GM23338 (cell line): ENCODE data around the gene UMODL1. TPM values are rescaled to one million over a fixed set of nuclear protein-coding genes. Genes with fewer than 3 reads are reported as not detected.

Experiments used
- ATAC-seq: fragments of 200-7000 bp; cut with Tn5 transposase; 3 replicates; pipeline ENCODE4 v1.9.1; 2020
- DNase-seq: peaks from one replicate; pipeline ENCODE4 v3.0.0-alpha.2; 2015; ENCODE audit warnings: low spot score
- H2AFZ ChIP-seq: fragments of 200-600 bp; sonication (generic); 2 replicates; pipeline ENCODE4 v1.8.0; 2016; ENCODE audit warnings: antibody characterized with exemption, mild to moderate bottlenecking, moderate library complexity
- H3F3A ChIP-seq: fragments of 200-600 bp; sonication (generic); replicated peaks from 2 replicates; pipeline ENCODE4 v1.8.0; 2017; ENCODE audit warnings: antibody characterized with exemption, mixed run types, low read depth
- H3K27ac ChIP-seq: fragments of 200-600 bp; sonication (generic); 2 replicates; pipeline ENCODE4 v1.6.1; 2016; ENCODE audit warnings: low read depth
- H3K27me3 ChIP-seq: fragments of 200-600 bp; sonication (generic); 2 replicates; pipeline ENCODE4 v1.8.0; 2016; ENCODE audit warnings: mild to moderate bottlenecking, mixed run types, moderate library complexity; ENCODE audit not compliant: insufficient read depth
- H3K36me3 ChIP-seq: fragments of 200-600 bp; sonication (generic); 2 replicates; pipeline ENCODE4 v1.8.0; 2016; ENCODE audit warnings: mild to moderate bottlenecking; ENCODE audit not compliant: insufficient read depth
- H3K4me1 ChIP-seq: fragments of 200-600 bp; sonication (generic); 2 replicates; pipeline ENCODE4 v1.8.0; 2016; ENCODE audit warnings: mild to moderate bottlenecking, moderate library complexity; ENCODE audit not compliant: insufficient read depth
- H3K4me2 ChIP-seq: fragments of 200-600 bp; sonication (generic); 2 replicates; pipeline ENCODE4 v1.7.1; 2017; ENCODE audit warnings: mixed run types
- H3K4me3 ChIP-seq: fragments of 200-600 bp; sonication (generic); 2 replicates; pipeline ENCODE4 v1.6.1; 2016; ENCODE audit warnings: mixed run types
- H3K79me2 ChIP-seq: fragments of 200-600 bp; sonication (generic); replicated peaks from 2 replicates; pipeline ENCODE4 v1.8.0; 2017; ENCODE audit warnings: mild to moderate bottlenecking; ENCODE audit not compliant: insufficient read depth
- H3K9me2 ChIP-seq: fragments of 200-600 bp; sonication (generic); 2 replicates; pipeline ENCODE4 v1.8.0; 2017; ENCODE audit not compliant: insufficient read depth
- H4K20me1 ChIP-seq: fragments of 200-600 bp; sonication (generic); replicated peaks from 2 replicates; pipeline ENCODE4 v1.8.0; 2017; ENCODE audit warnings: mild to moderate bottlenecking; ENCODE audit not compliant: insufficient read depth
- H3K27ac Mint-ChIP-seq: 2 replicates; pipeline ENCODE4 v1.8.0; 2020; ENCODE audit warnings: inconsistent platforms, mild to moderate bottlenecking, moderate library complexity, mixed read lengths
- H3K27me3 Mint-ChIP-seq: 3 replicates; pipeline ENCODE4 v1.8.0; 2022; ENCODE audit warnings: low read depth, mild to moderate bottlenecking, moderate library complexity, mixed read lengths, inconsistent platforms; ENCODE audit not compliant: insufficient read depth, poor library complexity
- H3K36me3 Mint-ChIP-seq: 3 replicates; pipeline ENCODE4 v1.8.0; 2021; ENCODE audit warnings: low read depth, mild to moderate bottlenecking, inconsistent platforms, moderate library complexity, mixed read lengths
- H3K4me1 Mint-ChIP-seq: 3 replicates; pipeline ENCODE4 v1.8.0; 2020; ENCODE audit warnings: mild to moderate bottlenecking, inconsistent platforms, mixed read lengths
- H3K4me3 Mint-ChIP-seq: 3 replicates; pipeline ENCODE4 v1.8.0; 2021; ENCODE audit warnings: moderate library complexity, mild to moderate bottlenecking, inconsistent platforms, mixed read lengths
- H3K9me3 Mint-ChIP-seq: 3 replicates; pipeline ENCODE4 v1.8.0; 2020; ENCODE audit warnings: moderate library complexity, mild to moderate bottlenecking, inconsistent platforms, mixed read lengths
- CREB1 ChIP-seq: fragments of 250-450 bp; sonication (Bioruptor Pico); IDR thresholded peaks from 2 replicates; pipeline ENCODE4 v1.5.0; 2020; ENCODE audit warnings: low read depth, mild to moderate bottlenecking, moderate library complexity
- CTCF ChIP-seq, 2 experiments: fragments of 200-600 bp in 1 of 2; sonication (generic) in 1 of 2; conservative IDR thresholded peaks; 2 replicates each; pipeline versions ENCODE4 v1.5.1 to v1.6.1; 2016 to 2017; ENCODE audit warnings: antibody characterized with exemption in 2 of 2, low read depth in 2 of 2, mild to moderate bottlenecking in 2 of 2, moderate library complexity in 1 of 2
- EZH2 ChIP-seq: fragments of 200-600 bp; sonication (generic); IDR thresholded peaks from one replicate; pipeline ENCODE4 v1.8.0; 2017; ENCODE audit warnings: antibody characterized with exemption, mild to moderate bottlenecking, low read depth; ENCODE audit not compliant: unreplicated experiment
- EZH2phosphoT487 ChIP-seq: fragments of 200-600 bp; sonication (generic); IDR thresholded peaks from one replicate; pipeline ENCODE4 v1.8.1; 2018; ENCODE audit warnings: antibody characterized with exemption; ENCODE audit not compliant: unreplicated experiment
- JUNB ChIP-seq: IDR thresholded peaks from one replicate; pipeline ENCODE4 v1.6.1; 2016; ENCODE audit warnings: antibody characterized with exemption; ENCODE audit not compliant: unreplicated experiment
- NANOG ChIP-seq: IDR thresholded peaks from 2 replicates; pipeline ENCODE4 v1.6.1; 2016; ENCODE audit warnings: antibody characterized with exemption, borderline replicate concordance
- POLR2AphosphoS5 ChIP-seq: IDR thresholded peaks from 2 replicates; pipeline ENCODE4 v1.6.1; 2016; ENCODE audit warnings: antibody characterized with exemption, low read depth
- REST ChIP-seq: IDR thresholded peaks from one replicate; pipeline ENCODE4 v1.6.1; 2018; ENCODE audit warnings: antibody characterized with exemption; ENCODE audit not compliant: unreplicated experiment
- STAT1 ChIP-seq: IDR thresholded peaks from one replicate; pipeline ENCODE4 v1.6.1; 2016; ENCODE audit warnings: antibody characterized with exemption; ENCODE audit not compliant: unreplicated experiment
- ZNF114 ChIP-seq: fragments of 250-450 bp; sonication (Bioruptor Pico); IDR thresholded peaks from 2 replicates; pipeline ENCODE4 v1.5.0; 2020; ENCODE audit warnings: mild to moderate bottlenecking, moderate library complexity
- ZNF331 ChIP-seq: fragments of 250-450 bp; sonication (Bioruptor Pico); IDR thresholded peaks from 2 replicates; pipeline ENCODE4 v1.5.0; 2020; ENCODE audit warnings: low read depth, mild to moderate bottlenecking, moderate library complexity
- polyA plus RNA-seq: library from polyadenylated mRNA; unstranded; fragments of >200 nt; fragmentation: Nextera tagmentation; extraction: Ambion mirVana; gene quantifications from 2 replicates; pipeline ENCODE4 v1.2.1, GENCODE V29; 2016
- total RNA-seq: library from RNA; depleted of rRNA; stranded (reverse); fragments of >200 nt; shearing (Covaris generic); gene quantifications from 2 replicates; pipeline ENCODE4 v1.2.3, GENCODE V29; 2014
- TF ChIP-seq, protein P1 (sequence below): IDR thresholded peaks from 2 replicates; pipeline ENCODE4 v1.6.1; 2016; ENCODE audit warnings: antibody characterized with exemption

UMODL1 gene
- total and polyA plus RNA-seq, 2 experiments from 2014 or later = not detected

DNA sequence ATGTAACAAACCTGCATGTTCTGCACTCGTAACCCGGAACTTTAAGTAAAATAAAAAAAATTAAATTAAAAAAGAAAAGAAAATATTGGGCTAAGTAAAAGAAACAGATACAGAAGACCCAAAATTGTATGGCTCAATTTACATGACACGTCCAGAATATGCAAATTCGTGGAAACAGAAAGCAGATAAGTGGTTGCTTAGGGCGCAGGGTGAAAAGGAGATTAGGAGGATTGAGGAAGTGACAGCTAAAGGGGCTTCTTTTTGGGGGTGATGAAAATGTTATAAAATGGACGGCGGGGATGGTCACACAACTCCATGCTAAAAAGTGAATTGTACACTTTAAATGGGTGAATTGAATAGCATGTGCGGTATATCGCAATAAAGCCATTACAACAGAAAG is 33.6 kb upstream of the UMODL1 start:
- Histone ChIP-seq H3K79me2 (no peaks in the 10 kb centered on the region), H3K4me2 (no peak overlapping the region), H3K36me3 (no peaks in the 10 kb centered on the region), H3K9me2 (no peaks in the 10 kb centered on the region), H3K27me3 (no peaks in the 10 kb centered on the region), H4K20me1 (no peaks in the 10 kb centered on the region), H3K4me3 (no peak overlapping the region), H3F3A (no peaks in the 10 kb centered on the region), H2AFZ (no peak overlapping the region), H3K27ac (no peak overlapping the region), H3K4me1 (no peaks in the 10 kb centered on the region)
- Mint-ChIP-seq H3K4me3 (no peak overlapping the region), H3K27me3 (peaks cover 20% of the 10 kb centered on the region), H3K4me1 (peaks cover 2% of the 10 kb centered on the region; the same call in 1 of the 3 replicates), H3K9me3 (peaks cover 3% of the 10 kb centered on the region), H3K36me3 (no peaks in the 10 kb centered on the region), H3K27ac (no peak overlapping the region)
- no peak for ATAC-seq
- no peak for DNase-seq
- no peak for TF ChIP-seq JUNB
- no peak for TF ChIP-seq ZNF114 (CRISPR knock-in tag)
- no peak for TF ChIP-seq POLR2AphosphoS5
- TF ChIP-seq EZH2phosphoT487 = no peak
- TF ChIP-seq REST = no peak
- no peak for TF ChIP-seq CTCF (conservative IDR thresholded peaks at IDR 0.05; ENCODE audit: low read depth in 2 of 2)
- TF ChIP-seq CREB1 (CRISPR knock-in tag) = no peak
- no peak for TF ChIP-seq EZH2
- TF ChIP-seq NANOG = no peak
- TF ChIP-seq, protein P1, sequence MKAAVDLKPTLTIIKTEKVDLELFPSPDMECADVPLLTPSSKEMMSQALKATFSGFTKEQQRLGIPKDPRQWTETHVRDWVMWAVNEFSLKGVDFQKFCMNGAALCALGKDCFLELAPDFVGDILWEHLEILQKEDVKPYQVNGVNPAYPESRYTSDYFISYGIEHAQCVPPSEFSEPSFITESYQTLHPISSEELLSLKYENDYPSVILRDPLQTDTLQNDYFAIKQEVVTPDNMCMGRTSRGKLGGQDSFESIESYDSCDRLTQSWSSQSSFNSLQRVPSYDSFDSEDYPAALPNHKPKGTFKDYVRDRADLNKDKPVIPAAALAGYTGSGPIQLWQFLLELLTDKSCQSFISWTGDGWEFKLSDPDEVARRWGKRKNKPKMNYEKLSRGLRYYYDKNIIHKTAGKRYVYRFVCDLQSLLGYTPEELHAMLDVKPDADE = no peak
- no peak for TF ChIP-seq STAT1
- TF ChIP-seq ZNF331 = no peak
